GM12872 (cell line): ENCODE data around the gene FAR1.

Experiments
- TF ChIP-seq, protein P1 (sequence below): IDR thresholded peaks from 3 replicates; pipeline ENCODE4 v1.5.1; 2011; ENCODE audit warnings: low read depth, mild to moderate bottlenecking, low read length, moderate library complexity; ENCODE audit not compliant: insufficient read depth

The FAR1 gene

DNA sequence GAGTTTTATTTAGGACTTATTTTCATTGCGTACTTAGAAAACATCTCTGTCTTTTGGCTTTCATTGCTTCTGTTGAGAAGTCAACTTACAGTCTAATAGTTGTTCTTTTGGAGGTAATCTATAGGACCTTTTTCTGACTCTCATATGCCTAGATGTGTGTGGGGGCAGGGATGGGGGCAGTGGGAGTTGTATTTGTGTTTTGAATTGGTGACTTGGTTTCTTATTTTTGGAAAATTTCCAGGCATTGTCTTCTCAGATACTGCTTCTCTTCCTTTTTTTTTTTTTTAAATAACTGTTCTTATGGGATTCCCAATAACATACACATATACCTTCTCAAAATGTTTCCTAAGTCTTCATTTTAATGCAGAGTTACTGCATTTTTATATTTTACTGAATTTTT lies 58.0 kb downstream of the FAR1 start:
- TF ChIP-seq, protein P1, sequence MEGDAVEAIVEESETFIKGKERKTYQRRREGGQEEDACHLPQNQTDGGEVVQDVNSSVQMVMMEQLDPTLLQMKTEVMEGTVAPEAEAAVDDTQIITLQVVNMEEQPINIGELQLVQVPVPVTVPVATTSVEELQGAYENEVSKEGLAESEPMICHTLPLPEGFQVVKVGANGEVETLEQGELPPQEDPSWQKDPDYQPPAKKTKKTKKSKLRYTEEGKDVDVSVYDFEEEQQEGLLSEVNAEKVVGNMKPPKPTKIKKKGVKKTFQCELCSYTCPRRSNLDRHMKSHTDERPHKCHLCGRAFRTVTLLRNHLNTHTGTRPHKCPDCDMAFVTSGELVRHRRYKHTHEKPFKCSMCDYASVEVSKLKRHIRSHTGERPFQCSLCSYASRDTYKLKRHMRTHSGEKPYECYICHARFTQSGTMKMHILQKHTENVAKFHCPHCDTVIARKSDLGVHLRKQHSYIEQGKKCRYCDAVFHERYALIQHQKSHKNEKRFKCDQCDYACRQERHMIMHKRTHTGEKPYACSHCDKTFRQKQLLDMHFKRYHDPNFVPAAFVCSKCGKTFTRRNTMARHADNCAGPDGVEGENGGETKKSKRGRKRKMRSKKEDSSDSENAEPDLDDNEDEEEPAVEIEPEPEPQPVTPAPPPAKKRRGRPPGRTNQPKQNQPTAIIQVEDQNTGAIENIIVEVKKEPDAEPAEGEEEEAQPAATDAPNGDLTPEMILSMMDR, result no peak

DNA sequence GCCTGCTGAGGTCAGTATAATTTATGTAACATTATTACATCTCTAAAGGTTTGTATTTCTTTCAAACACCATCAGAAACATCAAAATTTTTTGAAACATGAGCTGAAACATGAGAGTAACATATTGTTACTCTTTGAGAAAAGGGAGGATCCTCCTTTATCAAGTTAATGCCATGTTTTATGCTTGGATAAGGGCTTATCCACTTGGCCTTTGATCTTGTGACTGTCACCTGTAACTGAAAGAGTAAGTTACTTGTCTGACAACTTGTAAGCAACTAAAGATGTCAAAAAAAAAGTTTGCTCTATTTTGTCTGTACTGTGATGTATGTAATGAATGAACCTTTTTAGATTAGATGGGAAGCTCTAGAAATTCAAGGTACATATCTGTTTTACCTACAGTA lies 59.6 kb downstream of the FAR1 start:
- TF ChIP-seq, protein P1, result no peak

DNA sequence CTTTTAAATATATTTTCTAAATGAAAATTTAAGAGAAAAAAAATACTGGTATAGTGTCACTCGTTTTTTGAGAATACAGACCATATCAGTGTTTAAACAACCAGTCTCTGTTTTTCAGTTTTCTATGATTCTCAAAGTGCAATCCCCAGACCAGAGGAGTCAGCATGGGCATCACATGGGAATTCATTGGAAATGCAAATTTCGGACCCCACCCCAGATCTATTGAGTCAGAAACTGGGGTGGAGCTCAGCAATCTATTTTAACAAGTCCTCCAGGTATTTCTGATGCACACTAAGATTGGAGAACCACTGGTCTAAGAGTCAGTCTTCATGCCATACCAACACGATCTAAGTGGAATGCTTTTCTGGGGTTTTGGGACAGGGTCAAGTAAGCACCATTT lies 66.1 kb downstream of the FAR1 start:
- TF ChIP-seq, protein P1, result no peak

DNA sequence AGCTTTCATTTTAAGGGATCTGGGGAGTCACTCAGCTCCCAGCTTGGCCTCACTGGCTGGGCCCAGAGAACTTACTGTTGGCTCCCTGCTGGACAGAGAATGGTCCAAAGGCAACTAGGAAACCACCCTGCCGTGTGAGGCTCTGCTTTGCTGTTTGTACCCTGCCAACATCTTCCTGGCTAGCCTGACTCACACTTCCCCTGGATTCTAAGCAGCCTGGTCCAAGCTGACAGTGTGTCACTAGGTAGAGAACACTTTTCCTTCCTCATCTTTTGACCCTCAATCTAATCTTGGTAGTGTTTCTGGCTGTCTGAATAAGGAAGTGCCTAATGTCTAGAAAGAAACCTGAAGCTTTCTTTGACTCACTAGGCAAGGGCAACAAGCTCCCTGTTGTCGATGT lies 76.7 kb downstream of the FAR1 start:
- TF ChIP-seq, protein P1, result no peak

DNA sequence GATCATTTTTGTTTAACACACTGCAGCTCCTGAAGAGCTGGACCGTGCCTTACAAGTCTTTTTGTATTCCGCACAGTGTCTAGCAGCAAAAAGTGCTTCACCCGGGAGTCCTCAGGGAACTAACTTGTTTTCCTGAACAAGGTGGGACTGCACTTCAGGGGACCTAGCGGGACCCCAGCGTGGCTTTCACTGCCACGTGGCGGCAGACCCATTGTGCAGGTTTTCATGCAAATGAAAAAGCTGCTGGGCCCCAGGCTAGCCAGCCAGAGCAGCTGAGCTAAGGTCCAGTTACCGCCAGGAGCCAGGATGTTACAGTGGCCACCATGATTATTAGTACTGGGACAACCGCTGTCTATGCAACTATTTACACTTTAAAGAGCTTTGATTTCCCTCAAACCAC lies 90.6 kb downstream of the FAR1 start:
- TF ChIP-seq, protein P1, result no peak

DNA sequence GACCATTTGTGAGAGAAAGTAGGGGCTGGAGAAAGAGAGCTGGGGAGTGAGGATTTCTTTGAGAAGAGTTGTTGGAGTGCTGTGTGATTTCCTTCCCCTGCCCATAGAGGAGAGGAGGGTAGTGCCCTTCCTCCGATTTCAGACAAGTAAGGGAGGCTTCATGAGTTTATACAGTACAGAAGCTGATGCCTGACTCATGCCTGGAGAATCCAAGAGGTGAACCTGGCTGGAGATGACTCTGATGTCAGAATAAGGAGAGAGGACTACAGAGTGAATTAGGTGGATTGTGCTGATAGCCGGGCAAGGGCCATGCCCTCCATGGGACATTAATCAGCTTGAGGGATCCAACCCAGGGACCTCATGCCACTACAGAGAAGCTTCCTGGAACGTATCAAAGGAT lies 91.6 kb downstream of the FAR1 start:
- TF ChIP-seq, protein P1, result no peak

DNA sequence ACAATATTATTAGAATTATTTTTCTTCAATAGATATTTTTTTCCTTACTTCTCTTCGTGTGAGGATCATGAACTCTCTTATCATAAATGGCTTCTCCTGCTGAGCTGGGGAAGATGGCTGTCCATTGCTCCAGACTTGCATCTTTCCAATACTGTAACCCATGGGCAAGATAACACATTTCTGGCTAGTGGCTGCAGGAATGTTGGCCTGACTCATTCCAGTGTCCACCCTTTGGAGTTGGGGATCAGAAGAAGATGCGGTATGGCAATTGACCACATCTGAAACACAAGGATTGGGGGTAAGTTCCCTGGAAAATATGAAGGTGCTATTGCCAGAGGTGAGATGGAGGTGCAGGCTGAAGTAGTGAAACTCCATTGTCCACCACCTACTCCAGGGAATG lies 92.8 kb downstream of the FAR1 start:
- TF ChIP-seq, protein P1, result no peak

DNA sequence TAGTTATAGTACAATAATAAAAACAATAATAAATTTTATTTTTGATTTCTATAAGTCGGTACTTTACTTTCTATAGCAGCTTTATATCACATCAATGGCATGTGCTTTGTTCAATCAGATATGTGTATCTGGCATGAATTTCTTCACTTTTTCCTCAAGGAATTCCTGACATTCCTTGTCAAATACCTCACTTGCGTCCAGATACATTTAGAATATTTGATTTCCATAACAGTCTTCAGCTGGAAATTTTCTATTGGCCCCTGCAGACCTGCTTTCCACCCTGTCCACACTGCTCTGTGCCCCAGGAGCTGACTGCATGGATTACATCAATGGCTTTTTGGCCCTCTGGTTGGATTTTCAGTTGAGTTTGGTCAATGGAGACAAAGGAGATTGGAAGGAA lies 93.2 kb downstream of the FAR1 start:
- TF ChIP-seq, protein P1, result no peak
